Measurements from ENCODE around the gene PNCK. TPM values are rescaled to one million over a fixed set of nuclear protein-coding genes. Genes with fewer than 3 reads are reported as not detected.

PNCK gene
- total and polyA plus RNA-seq, 4 donors, result 0.44 to 0.77 (median 0.67) TPM

DNA sequence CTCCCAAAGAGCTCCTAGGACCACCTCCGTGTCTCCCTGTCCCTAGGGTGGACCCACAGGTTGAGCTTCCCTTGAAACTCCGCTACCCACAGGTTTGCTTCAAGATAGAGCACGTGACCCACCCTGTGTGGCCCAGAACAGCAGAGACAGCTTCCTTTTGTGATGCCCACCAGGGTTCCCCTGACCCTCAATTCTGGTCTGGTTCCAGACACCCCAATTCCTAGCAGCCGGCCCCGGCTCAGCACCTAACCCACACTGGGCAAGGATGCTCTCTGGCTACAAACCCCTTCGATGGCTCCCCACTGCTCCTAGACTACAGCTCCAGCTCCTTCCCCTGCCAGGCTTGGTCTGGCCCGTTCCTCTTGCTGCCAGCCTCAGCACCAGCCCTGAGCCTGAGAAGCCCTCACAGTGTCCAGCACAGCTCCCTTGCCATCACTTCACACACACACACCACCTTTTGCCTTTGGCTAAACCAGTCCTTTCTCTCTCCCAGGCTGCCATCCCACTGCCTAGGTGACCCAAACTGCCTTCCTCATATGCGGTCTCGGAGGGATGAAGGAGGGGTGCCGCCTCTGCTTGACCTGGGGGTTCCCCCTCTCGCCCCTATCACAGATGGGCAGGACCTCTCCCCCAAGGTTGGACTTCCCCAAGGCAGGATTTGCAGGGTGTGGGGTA, 6.2 kb downstream of the PNCK start:
- peaks cover 5 to 14% (median 10%) of the 10 kb centered on the region in 3 donors for H3K27me3 ChIP-seq (ENCODE audit: control insufficient read depth in 3 of 3, insufficient read depth in 3 of 3, low read length in 2 of 3)
- H3K9ac ChIP-seq (ENCODE audit: insufficient read depth in 1 of 2, low read length in 2 of 2), result no peak overlapping the region
- ATAC-seq (ENCODE audit: insufficient read depth, low FRiP score) (no peak), DNase-seq (no peak)
- H3K36me3 ChIP-seq (ENCODE audit: control insufficient read depth in 4 of 4, insufficient read depth in 4 of 4, low read length in 4 of 4), result no peaks in the 10 kb centered on the region
- H3K27ac ChIP-seq (ENCODE audit: low read depth in 1 of 2, low read length in 1 of 2), result no peak overlapping the region
- 69 to 75% methylated on average over 10 to 11 of the region's 11 CpGs for WGBS, 2 donors
- peaks cover 0 to 13% (median 0%) of the 10 kb centered on the region in 4 donors for H3K9me3 ChIP-seq (ENCODE audit: control insufficient read depth in 4 of 4, insufficient read depth in 3 of 4, low read length in 3 of 4)
- H3K4me3 ChIP-seq, result no peak overlapping the region
- TF ChIP-seq, protein P1, sequence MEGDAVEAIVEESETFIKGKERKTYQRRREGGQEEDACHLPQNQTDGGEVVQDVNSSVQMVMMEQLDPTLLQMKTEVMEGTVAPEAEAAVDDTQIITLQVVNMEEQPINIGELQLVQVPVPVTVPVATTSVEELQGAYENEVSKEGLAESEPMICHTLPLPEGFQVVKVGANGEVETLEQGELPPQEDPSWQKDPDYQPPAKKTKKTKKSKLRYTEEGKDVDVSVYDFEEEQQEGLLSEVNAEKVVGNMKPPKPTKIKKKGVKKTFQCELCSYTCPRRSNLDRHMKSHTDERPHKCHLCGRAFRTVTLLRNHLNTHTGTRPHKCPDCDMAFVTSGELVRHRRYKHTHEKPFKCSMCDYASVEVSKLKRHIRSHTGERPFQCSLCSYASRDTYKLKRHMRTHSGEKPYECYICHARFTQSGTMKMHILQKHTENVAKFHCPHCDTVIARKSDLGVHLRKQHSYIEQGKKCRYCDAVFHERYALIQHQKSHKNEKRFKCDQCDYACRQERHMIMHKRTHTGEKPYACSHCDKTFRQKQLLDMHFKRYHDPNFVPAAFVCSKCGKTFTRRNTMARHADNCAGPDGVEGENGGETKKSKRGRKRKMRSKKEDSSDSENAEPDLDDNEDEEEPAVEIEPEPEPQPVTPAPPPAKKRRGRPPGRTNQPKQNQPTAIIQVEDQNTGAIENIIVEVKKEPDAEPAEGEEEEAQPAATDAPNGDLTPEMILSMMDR (IDR thresholded peaks at IDR 0.05; ENCODE audit: control extremely low read depth, extremely low read depth), result no peak
- no peaks in the 10 kb centered on the region for H3K4me1 ChIP-seq (ENCODE audit: control insufficient read depth in 5 of 5, insufficient read depth in 5 of 5, low read length in 5 of 5)

DNA sequence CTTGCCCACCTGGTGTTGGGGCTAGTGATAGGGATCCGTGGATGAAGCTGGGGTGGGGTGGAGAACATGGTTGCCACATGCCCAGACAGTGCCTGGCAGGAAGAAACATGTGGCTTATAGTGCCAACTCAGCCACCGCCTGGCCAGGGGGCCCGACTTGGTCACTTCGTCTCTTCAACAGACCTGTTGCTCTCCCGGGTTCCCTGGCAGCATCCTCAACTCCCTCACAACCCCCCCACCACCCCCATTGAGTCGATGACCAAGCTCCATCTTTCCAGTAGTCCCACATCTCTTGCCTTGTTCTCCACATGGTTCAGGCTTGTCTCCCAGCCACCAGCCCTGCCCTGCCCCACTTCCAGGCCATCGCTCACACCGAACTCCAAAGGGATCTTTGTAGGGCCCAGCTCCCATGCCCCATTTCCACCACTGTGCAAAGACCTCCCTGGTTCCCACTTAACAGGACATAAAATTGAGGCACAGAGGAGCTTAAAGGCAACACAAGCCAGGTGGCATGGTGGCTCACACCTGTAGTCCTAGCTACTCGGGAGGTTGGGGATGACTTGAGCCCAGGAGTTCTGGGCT, 7.8 kb downstream of the PNCK start:
- Histone ChIP-seq H3K27me3 (ENCODE audit: control insufficient read depth in 3 of 3, insufficient read depth in 3 of 3, low read length in 2 of 3) (peaks cover 14 to 19% (median 16%) of the 10 kb centered on the region in 3 donors), H3K36me3 (ENCODE audit: control insufficient read depth in 4 of 4, insufficient read depth in 4 of 4, low read length in 4 of 4) (no peaks in the 10 kb centered on the region), H3K9me3 (ENCODE audit: control insufficient read depth in 4 of 4, insufficient read depth in 3 of 4, low read length in 3 of 4) (peaks cover 0 to 14% (median 0%) of the 10 kb centered on the region in 4 donors), H3K9ac (ENCODE audit: insufficient read depth in 1 of 2, low read length in 2 of 2) (no peak overlapping the region), H3K4me3 (no peak overlapping the region), H3K27ac (ENCODE audit: low read depth in 1 of 2, low read length in 1 of 2) (no peak overlapping the region), H3K4me1 (ENCODE audit: control insufficient read depth in 5 of 5, insufficient read depth in 5 of 5, low read length in 5 of 5) (no peaks in the 10 kb centered on the region)
- 80 to 86% methylated on average over 9 of the region's 9 CpGs for WGBS, 2 donors
- DNase-seq, result no peak
- TF ChIP-seq, protein P1 (IDR thresholded peaks at IDR 0.05; ENCODE audit: control extremely low read depth, extremely low read depth), result no peak
- no peak for ATAC-seq (ENCODE audit: insufficient read depth, low FRiP score)

DNA sequence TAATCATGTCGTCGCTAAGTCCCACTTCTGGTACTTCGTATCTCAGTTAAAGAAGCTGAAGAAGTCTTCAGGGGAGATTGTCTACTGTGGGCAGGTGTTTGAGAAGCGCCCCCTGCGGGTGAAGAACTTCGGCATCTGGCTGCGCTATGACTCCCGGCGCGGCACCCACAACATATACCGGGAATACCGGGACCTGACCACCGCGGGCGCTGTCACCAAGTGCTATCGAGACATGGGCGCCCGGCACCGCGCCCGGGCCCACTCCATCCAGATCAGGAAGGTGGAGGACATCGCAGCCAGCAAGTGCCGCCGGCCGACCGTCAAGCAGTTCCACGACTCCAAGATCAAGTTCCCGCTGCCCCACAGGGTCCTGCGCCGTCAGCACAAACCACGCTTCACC, 11.3 kb downstream of the PNCK start:
- WGBS, 2 donors, result 2 to 23% methylated on average over 24 to 31 of the region's 31 CpGs
- TF ChIP-seq, protein P1 (IDR thresholded peaks at IDR 0.05; ENCODE audit: control extremely low read depth, extremely low read depth), result no peak
- Histone ChIP-seq H3K9ac (ENCODE audit: insufficient read depth in 1 of 2, low read length in 2 of 2) (no peak overlapping the region), H3K4me1 (ENCODE audit: control insufficient read depth in 5 of 5, insufficient read depth in 5 of 5, low read length in 5 of 5) (no peaks in the 10 kb centered on the region), H3K27me3 (ENCODE audit: control insufficient read depth in 3 of 3, insufficient read depth in 3 of 3, low read length in 2 of 3) (peaks cover 3 to 22% (median 19%) of the 10 kb centered on the region in 3 donors), H3K4me3 (no peak overlapping the region), H3K9me3 (ENCODE audit: control insufficient read depth in 4 of 4, insufficient read depth in 3 of 4, low read length in 3 of 4) (peaks cover 0 to 11% (median 1%) of the 10 kb centered on the region in 4 donors), H3K36me3 (ENCODE audit: control insufficient read depth in 4 of 4, insufficient read depth in 4 of 4, low read length in 4 of 4) (no peaks in the 10 kb centered on the region), H3K27ac (ENCODE audit: low read depth in 1 of 2, low read length in 1 of 2) (no peak overlapping the region)
- ATAC-seq (ENCODE audit: insufficient read depth, low FRiP score) (no peak), DNase-seq (no peak)
